Subcutaneous adipose tissue (tissue), 4 donors: Measurements from ENCODE around the gene SLC13A3. TPM values are rescaled to one million over a fixed set of nuclear protein-coding genes. Genes with fewer than 3 reads are reported as not detected.

Experiments
- total RNA-seq, 4 donors: library from RNA; depleted of rRNA; stranded (reverse); fragments of >200 nt; gene quantifications; one replicate each; pipeline ENCODE4 v1.1.0, GENCODE V29; 2016
- TF ChIP-seq, protein P1 (sequence below): fragments of 450-650 bp; IDR thresholded peaks from one replicate; pipeline ENCODE4 v1.5.1; 2016; ENCODE audit warnings: low read depth, mild to moderate bottlenecking, control low read depth, antibody characterized with exemption, moderate library complexity

Gene SLC13A3
- total RNA-seq, 4 donors from 2014 or later, result 0.88 to 4.3 (median 1.5) TPM

DNA sequence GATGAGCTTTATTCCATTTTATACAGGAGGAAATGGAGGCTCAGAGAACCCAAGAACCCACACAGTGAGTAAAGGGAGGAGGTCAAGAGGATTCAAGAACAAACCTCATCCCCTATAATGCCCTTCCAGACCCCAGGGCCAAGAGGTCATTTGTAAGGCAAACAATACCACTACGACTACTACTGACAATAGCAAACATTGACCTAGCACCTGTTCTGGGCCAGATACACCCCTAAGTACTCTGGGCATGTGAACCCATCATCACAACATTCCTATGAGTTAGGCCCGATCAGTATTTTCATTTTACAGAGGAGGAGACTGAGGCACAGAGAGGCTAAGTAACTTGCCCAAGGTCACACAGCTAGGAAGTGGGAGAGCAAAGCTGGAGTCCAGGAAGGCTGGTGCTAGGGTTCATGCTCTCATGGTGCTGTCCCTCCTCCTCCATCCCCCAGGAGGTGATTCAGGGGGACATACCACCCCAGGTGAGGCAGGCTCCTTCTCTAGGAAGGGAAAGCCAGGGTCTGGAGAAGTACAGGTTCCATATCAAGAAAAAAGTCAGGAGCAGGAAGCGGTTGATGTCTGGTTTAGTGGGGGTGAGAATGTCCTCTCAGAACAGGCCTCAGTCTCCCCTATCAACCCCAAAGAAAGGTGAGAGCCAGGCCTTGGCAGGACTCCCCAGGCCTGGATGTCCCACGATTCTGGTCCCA lies 13.7 kb downstream of the SLC13A3 start:
- TF ChIP-seq, protein P1, sequence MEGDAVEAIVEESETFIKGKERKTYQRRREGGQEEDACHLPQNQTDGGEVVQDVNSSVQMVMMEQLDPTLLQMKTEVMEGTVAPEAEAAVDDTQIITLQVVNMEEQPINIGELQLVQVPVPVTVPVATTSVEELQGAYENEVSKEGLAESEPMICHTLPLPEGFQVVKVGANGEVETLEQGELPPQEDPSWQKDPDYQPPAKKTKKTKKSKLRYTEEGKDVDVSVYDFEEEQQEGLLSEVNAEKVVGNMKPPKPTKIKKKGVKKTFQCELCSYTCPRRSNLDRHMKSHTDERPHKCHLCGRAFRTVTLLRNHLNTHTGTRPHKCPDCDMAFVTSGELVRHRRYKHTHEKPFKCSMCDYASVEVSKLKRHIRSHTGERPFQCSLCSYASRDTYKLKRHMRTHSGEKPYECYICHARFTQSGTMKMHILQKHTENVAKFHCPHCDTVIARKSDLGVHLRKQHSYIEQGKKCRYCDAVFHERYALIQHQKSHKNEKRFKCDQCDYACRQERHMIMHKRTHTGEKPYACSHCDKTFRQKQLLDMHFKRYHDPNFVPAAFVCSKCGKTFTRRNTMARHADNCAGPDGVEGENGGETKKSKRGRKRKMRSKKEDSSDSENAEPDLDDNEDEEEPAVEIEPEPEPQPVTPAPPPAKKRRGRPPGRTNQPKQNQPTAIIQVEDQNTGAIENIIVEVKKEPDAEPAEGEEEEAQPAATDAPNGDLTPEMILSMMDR, result no peak

DNA sequence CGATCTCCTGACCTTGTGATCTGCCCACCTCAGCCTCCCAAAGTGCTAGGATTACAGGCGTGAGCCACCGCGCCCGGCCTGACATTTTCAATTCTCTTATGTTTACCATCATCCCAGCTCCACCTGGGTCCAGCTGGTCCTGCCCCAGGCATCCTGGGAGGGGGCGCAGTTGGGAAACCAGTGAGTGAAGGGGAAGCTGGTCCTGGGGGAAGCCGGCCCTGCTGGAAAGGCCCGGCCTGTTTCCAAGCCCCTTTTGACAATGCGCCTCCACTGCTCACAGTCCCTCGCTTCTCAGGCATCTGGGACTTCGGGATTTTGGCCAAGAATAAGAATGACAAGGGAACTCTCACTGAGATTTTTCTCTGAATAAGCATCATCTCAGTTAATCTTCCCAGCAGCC lies 14.2 kb downstream of the SLC13A3 start:
- TF ChIP-seq, protein P1, result no peak

DNA sequence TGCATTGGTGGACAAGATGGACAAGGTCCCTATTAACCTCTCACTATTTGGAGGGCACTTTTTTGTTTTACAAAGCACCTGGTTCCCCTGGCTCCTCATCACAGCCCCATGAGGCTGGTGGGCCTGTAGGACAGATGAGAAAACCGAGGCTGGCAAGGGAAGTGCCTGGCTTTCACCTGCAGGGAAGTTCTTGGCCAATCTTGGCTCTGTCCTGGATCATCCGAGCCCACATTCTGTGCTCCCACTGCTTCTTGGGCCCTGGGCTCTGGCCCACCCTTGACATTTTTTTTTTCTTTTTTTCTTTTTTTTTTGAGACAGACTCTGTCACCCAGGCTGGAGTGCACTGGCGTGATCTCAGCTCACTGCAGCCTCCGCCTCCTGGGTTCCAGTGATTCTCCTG lies 14.7 kb downstream of the SLC13A3 start:
- TF ChIP-seq, protein P1, result no peak

DNA sequence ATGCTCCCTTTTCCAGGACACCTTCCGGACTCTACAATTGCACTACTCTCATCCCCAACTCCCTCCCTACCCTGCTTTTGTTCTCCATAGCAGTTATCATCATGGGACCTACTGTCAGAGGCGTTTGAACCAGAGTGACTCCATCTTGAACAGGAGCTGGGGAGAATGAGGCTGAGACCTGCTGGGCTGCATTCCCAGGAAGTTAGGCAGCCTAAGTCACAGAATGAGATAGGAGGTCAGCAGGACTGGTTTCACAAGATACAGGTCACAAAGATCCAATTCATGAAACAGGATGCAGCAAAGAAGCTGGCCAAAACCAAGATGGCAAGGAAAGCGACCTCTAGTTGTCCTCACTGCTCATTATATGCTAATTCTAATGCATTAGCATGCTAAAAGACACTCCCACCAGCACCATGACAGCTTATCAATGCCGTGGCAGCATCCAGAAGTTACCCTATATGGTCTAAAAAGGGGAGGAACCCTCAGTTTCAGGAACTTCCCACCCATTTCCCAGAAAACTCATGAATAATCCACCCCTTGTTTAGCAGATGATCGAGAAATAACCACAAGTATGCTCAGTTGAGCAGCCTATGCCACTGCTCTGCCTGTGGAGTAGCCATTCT lies 15.6 kb downstream of the SLC13A3 start:
- TF ChIP-seq, protein P1, result no peak

DNA sequence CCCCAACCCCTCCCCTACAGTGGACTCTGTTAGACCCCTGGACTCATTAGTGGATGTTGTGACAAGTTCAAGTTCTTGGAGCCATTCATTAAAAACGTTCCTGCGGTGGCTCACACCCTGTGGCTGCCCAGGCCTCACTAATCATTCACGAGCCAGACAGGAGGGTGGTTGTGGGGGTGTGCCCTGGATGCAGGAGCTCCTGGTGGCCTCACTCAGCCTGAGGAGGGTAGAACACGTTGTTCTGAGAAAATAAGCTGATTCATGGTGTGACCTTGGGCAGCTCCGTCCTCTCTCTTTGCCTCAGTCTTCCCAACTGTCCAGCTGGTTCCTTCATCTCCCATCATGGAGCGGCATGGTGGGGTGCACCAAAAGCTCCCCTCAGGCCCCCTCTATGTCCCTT lies 16.7 kb downstream of the SLC13A3 start:
- TF ChIP-seq, protein P1, result no peak

DNA sequence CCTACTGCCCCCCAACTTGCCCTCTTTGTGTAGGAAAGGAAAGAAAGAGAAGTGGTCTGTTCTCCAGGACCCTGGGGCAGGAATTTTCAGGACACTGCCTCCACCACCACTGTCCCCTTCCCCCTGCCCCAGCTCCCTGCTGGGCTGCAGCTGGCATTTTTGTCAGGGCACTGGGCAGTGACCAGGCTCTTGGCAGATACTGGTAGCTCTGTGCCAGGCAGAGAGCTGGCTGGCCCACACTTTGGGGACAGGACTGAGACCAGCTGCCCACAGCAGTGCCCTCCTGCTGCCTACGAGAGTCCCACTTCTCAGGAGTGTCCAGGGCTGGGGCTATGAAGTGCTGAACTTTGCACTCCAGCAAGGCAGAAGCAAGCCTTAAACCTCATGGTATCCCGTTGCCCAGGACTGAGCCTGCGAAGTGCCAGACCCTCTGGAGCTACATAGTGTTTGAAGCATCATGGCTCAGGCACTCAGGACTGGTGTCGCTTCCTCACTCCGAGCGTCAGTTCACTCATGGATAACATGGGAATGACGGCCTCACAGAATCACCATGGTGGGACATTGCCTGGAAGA lies 19.3 kb downstream of the SLC13A3 start:
- TF ChIP-seq, protein P1, result no peak

DNA sequence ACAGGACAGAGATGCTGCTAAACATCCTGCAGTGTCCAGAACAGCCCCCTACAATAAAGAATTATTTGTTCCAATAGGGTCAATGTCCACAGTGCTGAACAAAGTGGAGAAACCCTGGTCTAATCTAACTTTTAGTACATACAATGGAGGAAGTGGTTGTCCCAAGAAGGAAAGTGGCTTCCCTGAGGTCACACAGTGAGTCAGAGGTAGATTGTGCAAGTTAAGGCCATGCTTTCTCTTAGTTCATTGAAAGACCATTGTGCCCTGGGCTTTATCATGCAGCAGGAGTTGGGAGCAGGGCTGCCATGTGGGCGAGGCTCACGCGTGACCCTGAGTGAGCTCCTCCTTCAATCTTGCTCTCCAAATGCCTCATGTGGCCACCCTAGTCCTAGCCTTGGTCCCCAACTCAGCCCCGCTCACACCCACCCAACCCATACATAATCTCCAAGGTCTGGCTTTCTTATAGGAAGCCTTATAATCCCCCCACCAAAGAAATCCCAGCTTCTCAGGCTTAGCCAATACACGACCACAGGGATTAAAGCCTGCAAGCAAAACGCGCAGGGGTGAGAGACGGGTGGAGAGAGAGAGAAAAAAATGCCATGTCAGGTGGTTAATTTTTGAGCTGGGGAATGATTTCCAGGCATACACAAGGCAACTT lies 19.9 kb downstream of the SLC13A3 start:
- TF ChIP-seq, protein P1, result no peak
